OCI-LY1 (cell line): Measurements from ENCODE around the gene FTCDNL1.

Source experiments
- CTCF ChIP-seq: fragments of 200-600 bp; sonication (generic), shearing (Covaris generic); IDR thresholded peaks from 2 replicates; pipeline ENCODE4 v1.5.1; 2017; ENCODE audit warnings: mild to moderate bottlenecking, antibody characterized with exemption, low read length, moderate library complexity, mixed read lengths
- EZH2 ChIP-seq: fragments of 200-600 bp; sonication (generic), shearing (Covaris generic); IDR thresholded peaks from 2 replicates; pipeline ENCODE4 v1.8.0; 2017; ENCODE audit warnings: borderline replicate concordance, mixed run types, mild to moderate bottlenecking, antibody characterized with exemption, low read length, moderate library complexity, mixed read lengths

GRCh38 chr2:199749571-199749970 lies 101.4 kb downstream of the FTCDNL1 start:
- TF ChIP-seq CTCF (no peak), EZH2 (no peak)
